Measurements from ENCODE around the gene ATP2B3. TPM values are rescaled to one million over a fixed set of nuclear protein-coding genes. Genes with fewer than 3 reads are reported as not detected.

Gene ATP2B3
- total RNA-seq, 1 donor from 2014 or later: 0.60 TPM

DNA sequence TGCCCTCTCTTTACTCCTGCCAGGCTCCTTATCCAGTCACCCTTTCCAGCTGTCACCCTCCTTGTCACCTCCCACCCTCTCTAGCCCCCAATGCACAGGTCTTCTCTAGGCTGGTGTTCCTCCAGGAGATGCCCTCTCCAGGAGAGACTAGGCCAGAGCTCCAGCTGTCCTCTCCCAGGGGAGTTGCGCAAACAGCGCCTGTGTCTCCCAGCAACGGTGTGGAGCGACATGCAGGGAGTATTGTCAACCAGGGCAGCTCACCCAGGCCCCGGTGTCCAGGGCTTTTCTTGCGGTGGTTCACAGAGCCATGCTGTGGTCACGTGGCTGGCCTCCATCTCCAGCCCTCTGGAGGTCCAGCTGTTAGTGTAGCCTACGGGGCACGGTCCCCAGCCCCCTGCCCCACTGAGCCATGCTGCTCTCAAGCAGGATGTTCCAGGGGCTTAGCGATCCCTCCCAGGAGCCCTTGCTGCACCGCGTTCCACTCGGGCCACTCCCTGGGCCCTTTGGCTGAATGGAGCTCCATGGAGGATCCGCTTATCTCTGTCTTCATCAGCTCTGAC is 46.7 kb downstream of the ATP2B3 start:
- Mint-ChIP-seq H3K4me3 (ENCODE audit: low read depth) (no peak overlapping the region), H3K27ac (no peak overlapping the region), H3K36me3 (ENCODE audit: insufficient read depth) (no peaks in the 10 kb centered on the region), H3K9me3 (ENCODE audit: low read depth) (peaks cover 6% of the 10 kb centered on the region), H3K27me3 (no peaks in the 10 kb centered on the region), H3K4me1 (ENCODE audit: low read depth) (no peaks in the 10 kb centered on the region)
- DNase-seq (ENCODE audit: low spot score, unreplicated experiment): no peak
- TF ChIP-seq, protein P1, sequence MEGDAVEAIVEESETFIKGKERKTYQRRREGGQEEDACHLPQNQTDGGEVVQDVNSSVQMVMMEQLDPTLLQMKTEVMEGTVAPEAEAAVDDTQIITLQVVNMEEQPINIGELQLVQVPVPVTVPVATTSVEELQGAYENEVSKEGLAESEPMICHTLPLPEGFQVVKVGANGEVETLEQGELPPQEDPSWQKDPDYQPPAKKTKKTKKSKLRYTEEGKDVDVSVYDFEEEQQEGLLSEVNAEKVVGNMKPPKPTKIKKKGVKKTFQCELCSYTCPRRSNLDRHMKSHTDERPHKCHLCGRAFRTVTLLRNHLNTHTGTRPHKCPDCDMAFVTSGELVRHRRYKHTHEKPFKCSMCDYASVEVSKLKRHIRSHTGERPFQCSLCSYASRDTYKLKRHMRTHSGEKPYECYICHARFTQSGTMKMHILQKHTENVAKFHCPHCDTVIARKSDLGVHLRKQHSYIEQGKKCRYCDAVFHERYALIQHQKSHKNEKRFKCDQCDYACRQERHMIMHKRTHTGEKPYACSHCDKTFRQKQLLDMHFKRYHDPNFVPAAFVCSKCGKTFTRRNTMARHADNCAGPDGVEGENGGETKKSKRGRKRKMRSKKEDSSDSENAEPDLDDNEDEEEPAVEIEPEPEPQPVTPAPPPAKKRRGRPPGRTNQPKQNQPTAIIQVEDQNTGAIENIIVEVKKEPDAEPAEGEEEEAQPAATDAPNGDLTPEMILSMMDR (IDR thresholded peaks at IDR 0.05; ENCODE audit: unreplicated experiment): no peak

DNA sequence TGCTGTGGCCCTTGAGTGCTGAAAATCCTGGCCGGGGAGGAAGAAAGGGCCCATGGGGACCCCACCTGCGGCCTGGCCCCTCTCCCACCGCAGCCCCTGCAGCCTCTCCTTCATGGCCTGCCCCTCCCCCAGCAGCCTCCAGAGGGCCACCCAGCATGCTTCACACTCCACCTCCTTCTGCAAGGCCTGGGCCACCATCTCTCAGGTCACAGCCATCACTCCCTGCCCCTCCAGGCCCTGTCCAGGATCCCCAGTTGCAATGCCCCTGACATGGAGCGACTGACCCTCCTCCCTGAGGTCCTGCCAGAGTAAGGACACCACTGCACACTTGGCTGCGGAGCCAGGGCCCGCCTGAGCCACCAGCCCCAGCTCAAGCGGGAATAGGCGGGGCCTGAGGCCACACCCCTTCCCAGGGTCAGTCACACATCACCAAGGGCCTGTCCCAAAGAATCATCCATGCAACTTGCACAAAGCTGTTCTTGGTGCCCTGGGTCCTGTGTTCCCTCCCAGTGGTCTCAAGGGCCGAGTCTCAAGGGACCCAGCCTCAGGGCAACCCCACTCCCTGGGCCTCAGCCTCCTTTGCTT is 48.6 kb downstream of the ATP2B3 start:
- no peaks in the 10 kb centered on the region for H3K36me3 Mint-ChIP-seq (ENCODE audit: insufficient read depth)
- TF ChIP-seq, protein P1 (IDR thresholded peaks at IDR 0.05; ENCODE audit: unreplicated experiment): no peak
- peaks cover 10% of the 10 kb centered on the region for H3K9me3 Mint-ChIP-seq (ENCODE audit: low read depth)
- no peak overlapping the region for H3K4me3 Mint-ChIP-seq (ENCODE audit: low read depth)
- H3K27me3 Mint-ChIP-seq: no peaks in the 10 kb centered on the region
- H3K27ac Mint-ChIP-seq: no peak overlapping the region
- no peak for DNase-seq (ENCODE audit: low spot score, unreplicated experiment)
- H3K4me1 Mint-ChIP-seq (ENCODE audit: low read depth): no peaks in the 10 kb centered on the region

DNA sequence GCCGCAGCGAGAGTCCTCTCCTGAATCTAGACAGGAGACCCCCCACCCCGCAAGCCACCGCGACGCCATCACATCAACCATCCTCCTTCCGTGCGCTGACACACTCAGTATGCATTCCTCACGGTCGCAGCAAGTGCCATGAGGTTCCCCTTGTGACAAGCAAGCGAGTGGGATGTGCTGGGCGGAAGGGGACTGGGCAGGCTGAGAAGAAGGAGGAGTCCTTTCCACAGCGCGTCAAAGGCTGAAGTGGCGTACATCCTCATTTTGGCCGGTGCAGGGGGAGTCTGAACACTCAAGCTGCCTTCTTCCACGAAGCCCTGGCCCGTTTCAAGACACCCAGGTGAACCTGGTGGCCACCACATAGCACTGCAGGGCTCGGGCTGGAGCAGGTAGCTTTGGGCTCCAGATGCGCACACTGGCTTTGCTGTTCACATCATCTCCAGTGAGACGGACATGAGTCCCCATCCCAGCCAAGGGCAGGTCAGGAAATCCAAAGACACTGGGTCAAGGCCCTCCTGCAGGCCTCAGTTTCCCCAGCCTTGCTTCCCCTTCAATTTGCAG is 51.1 kb downstream of the ATP2B3 start:
- TF ChIP-seq, protein P1 (IDR thresholded peaks at IDR 0.05; ENCODE audit: unreplicated experiment): peak; percentile 27
- no peaks in the 10 kb centered on the region for H3K36me3 Mint-ChIP-seq (ENCODE audit: insufficient read depth)
- H3K27ac Mint-ChIP-seq: no peak overlapping the region
- H3K27me3 Mint-ChIP-seq: no peaks in the 10 kb centered on the region
- H3K4me1 Mint-ChIP-seq (ENCODE audit: low read depth): no peaks in the 10 kb centered on the region
- no peak overlapping the region for H3K4me3 Mint-ChIP-seq (ENCODE audit: low read depth)
- H3K9me3 Mint-ChIP-seq (ENCODE audit: low read depth): peaks cover 8% of the 10 kb centered on the region
- DNase-seq (ENCODE audit: low spot score, unreplicated experiment): no peak

DNA sequence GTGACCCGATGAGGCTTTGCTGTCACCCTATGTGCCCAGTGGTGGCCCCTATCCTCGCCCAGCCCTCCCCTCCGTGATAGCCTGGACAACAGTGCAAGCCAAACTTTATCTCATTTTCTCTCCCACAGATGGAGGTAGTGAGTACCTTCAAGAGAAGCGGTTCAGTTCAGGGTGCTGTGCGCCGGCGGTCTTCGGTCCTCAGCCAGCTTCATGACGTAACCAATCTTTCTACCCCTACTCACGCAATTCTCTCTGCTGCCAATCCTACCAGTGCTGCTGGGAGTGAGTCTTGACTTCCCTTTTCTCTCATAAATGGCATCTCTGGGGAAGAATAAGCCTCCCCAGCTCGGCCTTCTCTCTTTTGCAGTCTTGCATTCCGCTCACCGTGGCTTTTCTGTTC is 52.0 kb downstream of the ATP2B3 start:
- Mint-ChIP-seq H3K27ac (no peak overlapping the region), H3K4me3 (ENCODE audit: low read depth) (no peak overlapping the region), H3K27me3 (peaks cover 7% of the 10 kb centered on the region), H3K4me1 (ENCODE audit: low read depth) (no peaks in the 10 kb centered on the region), H3K9me3 (ENCODE audit: low read depth) (peaks cover 4% of the 10 kb centered on the region), H3K36me3 (ENCODE audit: insufficient read depth) (no peaks in the 10 kb centered on the region)
- no peak for DNase-seq (ENCODE audit: low spot score, unreplicated experiment)
- TF ChIP-seq, protein P1 (IDR thresholded peaks at IDR 0.05; ENCODE audit: unreplicated experiment): no peak

DNA sequence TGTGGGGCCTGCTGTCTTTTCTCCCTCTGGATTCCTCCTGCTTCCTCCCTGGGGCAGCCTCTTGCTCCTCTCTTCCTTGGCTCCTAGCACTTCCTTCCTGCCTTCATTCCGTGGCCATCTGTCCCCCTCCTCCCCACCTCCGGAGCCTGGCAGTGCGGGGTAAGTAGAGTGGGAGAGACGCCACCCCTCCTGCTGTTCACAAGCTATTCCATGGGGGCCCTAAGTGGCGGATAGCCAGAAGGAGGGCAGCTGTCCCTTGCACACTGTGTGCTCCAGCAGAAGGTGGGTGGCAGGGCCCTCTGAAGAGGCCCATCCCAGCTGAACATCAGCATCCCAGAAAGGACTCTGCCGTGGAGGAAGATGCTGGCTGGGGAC is 54.1 kb downstream of the ATP2B3 start:
- Mint-ChIP-seq H3K4me1 (ENCODE audit: low read depth) (no peaks in the 10 kb centered on the region), H3K9me3 (ENCODE audit: low read depth) (peaks cover 4% of the 10 kb centered on the region), H3K27me3 (peaks cover 8% of the 10 kb centered on the region), H3K27ac (no peak overlapping the region), H3K36me3 (ENCODE audit: insufficient read depth) (no peaks in the 10 kb centered on the region), H3K4me3 (ENCODE audit: low read depth) (no peak overlapping the region)
- DNase-seq (ENCODE audit: low spot score, unreplicated experiment): no peak
- TF ChIP-seq, protein P1 (IDR thresholded peaks at IDR 0.05; ENCODE audit: unreplicated experiment): no peak
